H9 (cell line): Measurements from ENCODE around the gene OR8B4. TPM values are rescaled to one million over a fixed set of nuclear protein-coding genes. Genes with fewer than 3 reads are reported as not detected.

Experiments
- DNase-seq: peaks from one replicate; pipeline ENCODE4 v3.0.0-alpha.2; 2017
- H2AFZ ChIP-seq: one replicate; pipeline ENCODE4 v1.6.1; 2013; ENCODE audit warnings: mild to moderate bottlenecking, low read length, control low read depth, moderate library complexity
- H2AK5ac ChIP-seq: 2 replicates; pipeline ENCODE4 v1.6.1; 2013; ENCODE audit warnings: low read length, control low read depth, mixed read lengths; ENCODE audit not compliant: insufficient read length
- H2BK120ac ChIP-seq: one replicate; pipeline ENCODE4 v1.6.1; 2013; ENCODE audit warnings: low read depth, mild to moderate bottlenecking, low read length, control low read depth, inconsistent platforms; ENCODE audit not compliant: poor library complexity, severe bottlenecking
- H2BK12ac ChIP-seq: 2 replicates; pipeline ENCODE4 v1.6.1; 2013; ENCODE audit warnings: low read length, control low read depth, mixed read lengths, low read depth; ENCODE audit not compliant: insufficient read length
- H2BK15ac ChIP-seq: 2 replicates; pipeline ENCODE4 v1.6.1; 2013; ENCODE audit warnings: low read depth, low read length, control low read depth
- H2BK20ac ChIP-seq: one replicate; pipeline ENCODE4 v1.6.1; 2013; ENCODE audit warnings: low read depth, mild to moderate bottlenecking, low read length, control low read depth, inconsistent platforms; ENCODE audit not compliant: poor library complexity, severe bottlenecking
- H2BK5ac ChIP-seq: 2 replicates; pipeline ENCODE4 v1.6.1; 2013; ENCODE audit warnings: low read length, control low read depth, mixed read lengths; ENCODE audit not compliant: insufficient read length
- H3K14ac ChIP-seq: 2 replicates; pipeline ENCODE4 v1.6.1; 2013; ENCODE audit warnings: low read length, control low read depth; ENCODE audit not compliant: insufficient read depth
- H3K18ac ChIP-seq: 2 replicates; pipeline ENCODE4 v1.6.1; 2013; ENCODE audit warnings: low read depth, mild to moderate bottlenecking, mixed read lengths, low read length, control low read depth; ENCODE audit not compliant: insufficient read length
- H3K23ac ChIP-seq: 2 replicates; pipeline ENCODE4 v1.6.1; 2013; ENCODE audit warnings: low read length, control low read depth, mixed read lengths, low read depth; ENCODE audit not compliant: insufficient read length
- H3K23me2 ChIP-seq: 2 replicates; pipeline ENCODE4 v1.6.1; 2013; ENCODE audit warnings: low read depth, mild to moderate bottlenecking, mixed read lengths, low read length, control low read depth; ENCODE audit not compliant: insufficient read length, poor library complexity, severe bottlenecking
- H3K27ac ChIP-seq: 2 replicates; pipeline ENCODE4 v1.5.1; 2013; ENCODE audit warnings: low read length, control low read depth, mixed read lengths, low read depth; ENCODE audit not compliant: insufficient read length
- H3K27me3 ChIP-seq: 2 replicates; pipeline ENCODE4 v1.6.1; 2013; ENCODE audit warnings: low read length, control low read depth, inconsistent platforms; ENCODE audit not compliant: insufficient read depth
- H3K4ac ChIP-seq: 2 replicates; pipeline ENCODE4 v1.6.1; 2013; ENCODE audit warnings: low read depth, mild to moderate bottlenecking, control low read depth, inconsistent platforms, low read length, moderate library complexity
- H3K4me1 ChIP-seq: 2 replicates; pipeline ENCODE4 v1.6.1; 2013; ENCODE audit warnings: low read length, control low read depth, inconsistent platforms; ENCODE audit not compliant: insufficient read depth
- H3K4me2 ChIP-seq: 2 replicates; pipeline ENCODE4 v1.6.1; 2013; ENCODE audit warnings: low read length, control low read depth, mixed read lengths; ENCODE audit not compliant: insufficient read length, insufficient read depth
- H3K56ac ChIP-seq: 2 replicates; pipeline ENCODE4 v1.6.1; 2013; ENCODE audit warnings: low read depth, mild to moderate bottlenecking, mixed read lengths, low read length, control low read depth; ENCODE audit not compliant: insufficient read length
- H3K79me1 ChIP-seq: 2 replicates; pipeline ENCODE4 v1.6.1; 2013; ENCODE audit warnings: low read depth, mild to moderate bottlenecking, moderate library complexity, low read length, control low read depth, inconsistent platforms; ENCODE audit not compliant: insufficient read depth, poor library complexity, severe bottlenecking
- H3K79me2 ChIP-seq: 2 replicates; pipeline ENCODE4 v1.6.1; 2013; ENCODE audit warnings: low read length, control low read depth, inconsistent platforms; ENCODE audit not compliant: insufficient read depth
- H3K9ac ChIP-seq: 2 replicates; pipeline ENCODE4 v1.6.1; 2013; ENCODE audit warnings: low read length, control low read depth, mixed read lengths; ENCODE audit not compliant: insufficient read length; ENCODE audit errors: extremely low read depth
- H3K9me3 ChIP-seq: one replicate; pipeline ENCODE4 v1.6.1; 2013; ENCODE audit warnings: low read depth, low read length, inconsistent platforms; ENCODE audit not compliant: control insufficient read depth
- H3T11ph ChIP-seq: one replicate; pipeline ENCODE4 v1.6.1; 2013; ENCODE audit warnings: mild to moderate bottlenecking, low read length, control low read depth, inconsistent platforms
- H4K20me1 ChIP-seq: one replicate; pipeline ENCODE4 v1.6.1; 2013; ENCODE audit not compliant: control insufficient read depth, insufficient read length, insufficient read depth
- H4K5ac ChIP-seq: 2 replicates; pipeline ENCODE4 v1.6.1; 2013; ENCODE audit warnings: low read depth, mild to moderate bottlenecking, mixed read lengths, low read length, control low read depth; ENCODE audit not compliant: insufficient read length
- H4K8ac ChIP-seq: replicated peaks from 2 replicates; pipeline ENCODE4 v1.6.1; 2013; ENCODE audit warnings: low read length, control low read depth, mixed read lengths, low read depth; ENCODE audit not compliant: insufficient read length
- H4K91ac ChIP-seq: 2 replicates; pipeline ENCODE4 v1.6.1; 2013; ENCODE audit warnings: low read depth, mild to moderate bottlenecking, moderate library complexity, mixed read lengths, low read length, control low read depth; ENCODE audit not compliant: insufficient read length
- H3K27ac Mint-ChIP-seq, 3 experiments: 2 replicates in 2 of 3; 3 replicates in 1 of 3; pipeline ENCODE4 v1.8.0; 2020 to 2021; ENCODE audit warnings: mixed read lengths in 3 of 3, mild to moderate bottlenecking in 1 of 3, moderate library complexity in 1 of 3
- H3K27me3 Mint-ChIP-seq: 2 replicates; pipeline ENCODE4 v1.8.0; 2021; ENCODE audit warnings: low read depth, mild to moderate bottlenecking, moderate library complexity, mixed read lengths
- H3K36me3 Mint-ChIP-seq, 3 experiments: 2 replicates in 2 of 3; 3 replicates in 1 of 3; pipeline ENCODE4 v1.8.0; 2020 to 2021; ENCODE audit warnings: low read depth in 3 of 3, mixed read lengths in 3 of 3; ENCODE audit not compliant: insufficient read depth in 1 of 3
- H3K4me1 Mint-ChIP-seq, 2 experiments: 2 replicates each; pipeline ENCODE4 v1.8.0; 2020; ENCODE audit warnings: mixed read lengths in 2 of 2
- H3K4me3 Mint-ChIP-seq, 2 experiments: 2 replicates in 1 of 2; 3 replicates in 1 of 2; pipeline ENCODE4 v1.8.0; 2020 to 2021; ENCODE audit warnings: mild to moderate bottlenecking in 2 of 2, mixed read lengths in 2 of 2, moderate library complexity in 1 of 2
- H3K9me3 Mint-ChIP-seq, 2 experiments: 2 replicates in 1 of 2; 3 replicates in 1 of 2; pipeline ENCODE4 v1.8.0; 2020; ENCODE audit warnings: mild to moderate bottlenecking in 2 of 2, mixed read lengths in 2 of 2, moderate library complexity in 1 of 2
- WGBS: extraction: QIAGEN DNeasy Blood & Tissue Kit; methylation state at CpG from one replicate; pipeline ENCODE4 v1.1.7; 2013; ENCODE audit warnings: missing lambda C conversion rate, low lambda C conversion rate, mixed read lengths; ENCODE audit not compliant: insufficient read length; ENCODE audit errors: extremely low coverage; 5-methylcytosine and 5-hydroxymethylcytosine counted together
- long read RNA-seq: library from polyadenylated mRNA; unstranded; transcript quantifications from one replicate; pipeline ENCODE4 v2.0.0, GENCODE V29; 2020
- total RNA-seq: library from RNA; stranded (reverse); gene quantifications from 2 replicates; pipeline ENCODE4 v1.2.1, GENCODE V29; 2021
- TF ChIP-seq, protein P1 (sequence below): fragments of 200-600 bp; sonication (generic); conservative IDR thresholded peaks from 3 replicates; pipeline ENCODE4 v1.8.0; 2021; ENCODE audit warnings: antibody characterized with exemption, mild to moderate bottlenecking

The OR8B4 gene, protein sequence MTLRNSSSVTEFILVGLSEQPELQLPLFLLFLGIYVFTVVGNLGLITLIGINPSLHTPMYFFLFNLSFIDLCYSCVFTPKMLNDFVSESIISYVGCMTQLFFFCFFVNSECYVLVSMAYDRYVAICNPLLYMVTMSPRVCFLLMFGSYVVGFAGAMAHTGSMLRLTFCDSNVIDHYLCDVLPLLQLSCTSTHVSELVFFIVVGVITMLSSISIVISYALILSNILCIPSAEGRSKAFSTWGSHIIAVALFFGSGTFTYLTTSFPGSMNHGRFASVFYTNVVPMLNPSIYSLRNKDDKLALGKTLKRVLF
- not detected in 2 replicates for total RNA-seq
- long read RNA-seq, result 0 reads

DNA sequence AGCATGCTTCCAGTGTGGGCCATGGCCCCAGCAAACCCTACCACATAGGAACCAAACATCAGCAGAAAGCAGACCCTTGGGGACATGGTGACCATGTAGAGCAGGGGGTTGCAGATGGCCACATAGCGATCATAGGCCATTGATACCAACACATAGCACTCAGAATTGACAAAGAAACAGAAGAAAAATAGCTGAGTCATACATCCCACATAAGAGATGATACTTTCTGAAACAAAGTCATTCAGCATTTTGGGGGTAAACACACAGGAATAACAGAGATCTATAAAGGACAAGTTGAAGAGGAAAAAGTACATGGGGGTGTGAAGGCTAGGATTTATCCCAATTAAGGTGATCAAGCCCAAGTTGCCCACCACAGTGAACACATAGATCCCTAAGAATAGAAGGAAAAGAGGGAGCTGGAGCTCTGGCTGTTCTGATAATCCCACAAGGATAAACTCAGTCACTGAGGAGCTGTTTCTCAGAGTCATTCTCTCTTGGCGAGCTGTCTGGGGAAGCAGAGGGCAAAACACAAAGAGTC is at the start of gene OR8B4:
Gene OR8B4, minus strand, starts transcription at position 488 of the 538 bp plus-strand sequence. Its CDS starts 0 bp downstream, at position 488.
- no peak within 1 kb of the TSS for H3K14ac ChIP-seq
- H2BK5ac ChIP-seq, result no peak within 1 kb of the TSS
- no peak within 1 kb of the TSS for H3K27ac ChIP-seq
- H3T11ph ChIP-seq, result no peak within 1 kb of the TSS
- no peak within 1 kb of the TSS for H2BK12ac ChIP-seq
- no peak within 1 kb of the TSS for H3K23ac ChIP-seq
- H2BK15ac ChIP-seq, result no peak within 1 kb of the TSS
- no peak for DNase-seq
- H3K56ac ChIP-seq, result no peak within 1 kb of the TSS
- no peak within 1 kb of the TSS for H3K4me2 ChIP-seq
- H4K91ac ChIP-seq, result no peak within 1 kb of the TSS
- H3K79me1 ChIP-seq, result no peaks in the 10 kb centered on the region
- no peaks in the 10 kb centered on the region for H3K27me3 ChIP-seq
- peaks cover 0 to 5% (median 0%) of the 10 kb centered on the region in 3 experiments; a peak in 2 of 7 replicates for H3K36me3 Mint-ChIP-seq
- H3K9ac ChIP-seq, result no peak within 1 kb of the TSS
- no peak within 1 kb of the TSS for H2BK120ac ChIP-seq
- H3K18ac ChIP-seq, result no peak within 1 kb of the TSS
- no peak within 1 kb of the TSS for H2BK20ac ChIP-seq
- peak within 1 kb of the TSS in 1 of 3 experiments; percentile 26; a peak in 3 of 7 replicates for H3K27ac Mint-ChIP-seq
- H2AK5ac ChIP-seq, result no peak within 1 kb of the TSS
- H3K4me1 ChIP-seq, result no peaks in the 10 kb centered on the region
- H4K5ac ChIP-seq, result no peak within 1 kb of the TSS
- no peak within 1 kb of the TSS for H3K4ac ChIP-seq
- no peaks in the 10 kb centered on the region for H3K79me2 ChIP-seq
- H3K4me3 Mint-ChIP-seq, result no peak within 1 kb of the TSS
- peaks cover 4 to 7% of the 10 kb centered on the region in 2 experiments; a peak in 4 of 5 replicates for H3K9me3 Mint-ChIP-seq
- H3K4me1 Mint-ChIP-seq, result no peaks in the 10 kb centered on the region; a peak in 1 of 4 replicates
- no peak within 1 kb of the TSS for H2AFZ ChIP-seq
- TF ChIP-seq, protein P1, sequence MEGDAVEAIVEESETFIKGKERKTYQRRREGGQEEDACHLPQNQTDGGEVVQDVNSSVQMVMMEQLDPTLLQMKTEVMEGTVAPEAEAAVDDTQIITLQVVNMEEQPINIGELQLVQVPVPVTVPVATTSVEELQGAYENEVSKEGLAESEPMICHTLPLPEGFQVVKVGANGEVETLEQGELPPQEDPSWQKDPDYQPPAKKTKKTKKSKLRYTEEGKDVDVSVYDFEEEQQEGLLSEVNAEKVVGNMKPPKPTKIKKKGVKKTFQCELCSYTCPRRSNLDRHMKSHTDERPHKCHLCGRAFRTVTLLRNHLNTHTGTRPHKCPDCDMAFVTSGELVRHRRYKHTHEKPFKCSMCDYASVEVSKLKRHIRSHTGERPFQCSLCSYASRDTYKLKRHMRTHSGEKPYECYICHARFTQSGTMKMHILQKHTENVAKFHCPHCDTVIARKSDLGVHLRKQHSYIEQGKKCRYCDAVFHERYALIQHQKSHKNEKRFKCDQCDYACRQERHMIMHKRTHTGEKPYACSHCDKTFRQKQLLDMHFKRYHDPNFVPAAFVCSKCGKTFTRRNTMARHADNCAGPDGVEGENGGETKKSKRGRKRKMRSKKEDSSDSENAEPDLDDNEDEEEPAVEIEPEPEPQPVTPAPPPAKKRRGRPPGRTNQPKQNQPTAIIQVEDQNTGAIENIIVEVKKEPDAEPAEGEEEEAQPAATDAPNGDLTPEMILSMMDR, result no peak
- no peaks in the 10 kb centered on the region; the same call in 1 of the 2 replicates for H3K27me3 Mint-ChIP-seq
- H3K23me2 ChIP-seq, result no peaks in the 10 kb centered on the region
- no peaks in the 10 kb centered on the region for H4K20me1 ChIP-seq
- H4K8ac ChIP-seq, result no peak within 1 kb of the TSS
- no CpG with 5 or more reads among the region's 2 CpGs for WGBS
- no peaks in the 10 kb centered on the region for H3K9me3 ChIP-seq
